Astrocyte (in vitro differentiated cells and primary cell): ENCODE data around the gene CDK6.

Source experiments
- CTCF ChIP-seq: IDR thresholded peaks from 2 replicates; pipeline ENCODE4 v1.5.1; 2011; ENCODE audit warnings: low read depth, mild to moderate bottlenecking, inconsistent platforms, low read length, moderate library complexity; ENCODE audit not compliant: insufficient read depth
- EZH2 ChIP-seq: IDR thresholded peaks from 2 replicates; pipeline ENCODE4 v1.6.1; 2012; ENCODE audit warnings: mild to moderate bottlenecking, low read length, inconsistent platforms; ENCODE audit not compliant: insufficient read depth

- TF ChIP-seq CTCF (no peak), EZH2 (no peak)
These were observed 44.7 kb upstream of the CDK6 start for GRCh38 chr7:92881091-92881485.
